Measurements from ENCODE around the gene CFAP20. TPM values are rescaled to one million over a fixed set of nuclear protein-coding genes. Genes with fewer than 3 reads are reported as not detected.
"Not testable (repeated sequence)": the region's sequence is repeated elsewhere in the genome, so short reads cannot be mapped to it uniquely, and the experiment has no call there.

Gene CFAP20
- total RNA-seq, 1 donor: 35.7 TPM

DNA sequence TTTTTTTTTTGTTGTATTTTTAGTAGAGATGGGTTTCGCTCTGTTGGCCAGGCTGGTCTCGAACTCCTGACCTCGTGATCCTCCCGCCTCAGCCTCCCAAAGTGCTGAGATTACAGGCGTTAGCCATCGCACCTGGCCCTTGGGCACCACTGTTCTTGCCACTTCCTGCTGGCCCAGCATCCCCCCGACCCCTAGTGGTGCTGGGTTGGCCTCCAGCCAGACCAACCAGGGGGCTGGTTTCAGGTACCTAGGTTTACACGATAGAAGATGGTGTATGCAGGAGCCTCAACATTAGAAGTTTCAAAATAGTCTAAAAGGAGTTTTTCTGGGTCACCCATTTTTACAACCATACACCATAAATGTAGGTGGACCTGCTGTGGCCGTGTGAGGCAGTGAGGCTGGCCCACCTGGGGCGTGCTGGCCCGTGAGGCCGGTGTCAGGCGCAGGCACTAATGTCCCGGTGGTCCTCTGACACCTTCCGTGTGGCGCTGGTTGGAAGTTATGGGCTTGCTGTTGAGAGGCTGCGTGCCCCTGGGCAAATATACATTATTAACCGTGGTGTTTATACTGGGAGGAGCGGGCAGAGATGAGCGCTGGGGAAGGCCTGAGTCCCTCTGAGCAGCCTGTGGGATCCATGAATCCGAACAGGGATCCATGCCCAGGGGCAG, 43.5 kb downstream of the CFAP20 start:
- DNase-seq (ENCODE audit: low read depth): no peak
- TF ChIP-seq, protein P1, sequence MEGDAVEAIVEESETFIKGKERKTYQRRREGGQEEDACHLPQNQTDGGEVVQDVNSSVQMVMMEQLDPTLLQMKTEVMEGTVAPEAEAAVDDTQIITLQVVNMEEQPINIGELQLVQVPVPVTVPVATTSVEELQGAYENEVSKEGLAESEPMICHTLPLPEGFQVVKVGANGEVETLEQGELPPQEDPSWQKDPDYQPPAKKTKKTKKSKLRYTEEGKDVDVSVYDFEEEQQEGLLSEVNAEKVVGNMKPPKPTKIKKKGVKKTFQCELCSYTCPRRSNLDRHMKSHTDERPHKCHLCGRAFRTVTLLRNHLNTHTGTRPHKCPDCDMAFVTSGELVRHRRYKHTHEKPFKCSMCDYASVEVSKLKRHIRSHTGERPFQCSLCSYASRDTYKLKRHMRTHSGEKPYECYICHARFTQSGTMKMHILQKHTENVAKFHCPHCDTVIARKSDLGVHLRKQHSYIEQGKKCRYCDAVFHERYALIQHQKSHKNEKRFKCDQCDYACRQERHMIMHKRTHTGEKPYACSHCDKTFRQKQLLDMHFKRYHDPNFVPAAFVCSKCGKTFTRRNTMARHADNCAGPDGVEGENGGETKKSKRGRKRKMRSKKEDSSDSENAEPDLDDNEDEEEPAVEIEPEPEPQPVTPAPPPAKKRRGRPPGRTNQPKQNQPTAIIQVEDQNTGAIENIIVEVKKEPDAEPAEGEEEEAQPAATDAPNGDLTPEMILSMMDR (IDR thresholded peaks at IDR 0.05; ENCODE audit: insufficient read depth, low read length): no peak
- no peak overlapping the region for H3K4me3 ChIP-seq (ENCODE audit: low read depth, low read length)

DNA sequence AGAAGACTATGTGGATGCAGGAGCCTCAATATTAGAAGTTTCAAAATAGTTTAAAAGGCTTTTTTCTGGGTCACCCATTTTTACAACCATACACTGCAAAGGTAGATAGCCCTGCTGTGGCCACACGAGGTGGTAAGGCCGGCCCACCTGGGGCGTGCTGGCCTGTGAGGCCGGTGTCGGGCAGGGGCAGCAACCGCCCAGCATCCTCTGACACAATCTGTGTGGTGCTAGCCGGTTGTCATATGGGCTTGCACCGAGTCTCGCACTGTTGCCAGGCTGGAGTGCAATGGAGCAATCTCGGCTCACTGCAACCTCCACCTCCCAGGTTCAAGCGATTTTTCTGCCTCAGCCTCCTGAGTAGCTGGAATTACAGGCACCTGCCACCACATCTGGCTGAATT, 44.0 kb downstream of the CFAP20 start:
- DNase-seq (ENCODE audit: low read depth): no peak
- TF ChIP-seq, protein P1 (IDR thresholded peaks at IDR 0.05; ENCODE audit: insufficient read depth, low read length): no peak

GRCh38 chr16:58084635-58085034, 44.5 kb downstream of the CFAP20 start:
- H3K4me3 ChIP-seq (ENCODE audit: low read depth, low read length): no peak overlapping the region
- TF ChIP-seq, protein P1 (IDR thresholded peaks at IDR 0.05; ENCODE audit: insufficient read depth, low read length): no peak
- DNase-seq (ENCODE audit: low read depth): no peak

More for the DNA sequence above, 44.0 kb downstream of the CFAP20 start:
- H3K4me3 ChIP-seq (ENCODE audit: low read depth, low read length): no peak overlapping the region

DNA sequence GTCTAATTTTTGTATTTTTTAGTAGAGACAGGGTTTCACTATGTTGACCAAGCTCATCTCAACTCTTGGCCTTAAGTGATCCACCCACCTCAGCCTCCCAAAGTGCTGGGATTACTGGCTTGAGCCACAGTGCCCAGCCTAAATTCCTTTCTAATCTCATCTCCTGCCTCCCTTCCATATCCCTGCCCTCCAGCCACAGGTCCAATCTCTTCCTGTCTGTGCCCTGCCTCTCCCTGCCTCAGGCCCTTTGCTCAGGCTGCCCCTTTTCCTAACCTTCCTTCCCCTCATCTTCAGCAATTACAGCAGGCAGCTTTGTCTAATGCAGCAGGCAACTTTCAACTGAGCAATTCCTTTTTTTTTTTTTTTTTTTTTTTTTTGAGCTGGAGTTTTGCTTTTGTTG, 46.8 kb downstream of the CFAP20 start:
- no peak for DNase-seq (ENCODE audit: low read depth)
- no peak overlapping the region for H3K4me3 ChIP-seq (ENCODE audit: low read depth, low read length)
- TF ChIP-seq, protein P1 (IDR thresholded peaks at IDR 0.05; ENCODE audit: insufficient read depth, low read length): no peak

GRCh38 chr16:58080657-58081056, 48.5 kb downstream of the CFAP20 start:
- not testable (repeated sequence) for H3K4me3 ChIP-seq (ENCODE audit: low read depth, low read length); DNase-seq (ENCODE audit: low read depth)

- no peak for DNase-seq (ENCODE audit: low read depth)
- TF ChIP-seq, protein P1 (IDR thresholded peaks at IDR 0.05; ENCODE audit: insufficient read depth, low read length): no peak
- no peak overlapping the region for H3K4me3 ChIP-seq (ENCODE audit: low read depth, low read length)
Observed at GRCh38 chr16:58077796-58078195, 51.4 kb downstream of the CFAP20 start.

- no peak for DNase-seq (ENCODE audit: low read depth)
- TF ChIP-seq, protein P1 (IDR thresholded peaks at IDR 0.05; ENCODE audit: insufficient read depth, low read length): no peak
- H3K4me3 ChIP-seq (ENCODE audit: low read depth, low read length): no peak overlapping the region
Observed at GRCh38 chr16:58076514-58076913, 52.7 kb downstream of the CFAP20 start.

Measured in fibroblast of the aortic adventitia (primary cell).